HFF-Myc (cell line): Measurements from ENCODE around the gene PKD2.

ENCODE experiments used
- DNase-seq: peaks from one replicate; pipeline ENCODE4 v3.0.0-alpha.2; 2011; ENCODE audit warnings: low read depth; ENCODE audit errors: extremely low read depth
- H3K4me3 ChIP-seq: replicated peaks from 2 replicates; pipeline ENCODE4 v1.5.1; 2011; ENCODE audit warnings: low read depth, mild to moderate bottlenecking, control low read depth, low read length
- TF ChIP-seq, protein P1 (sequence below): IDR thresholded peaks from 2 replicates; pipeline ENCODE4 v1.5.1; 2012; ENCODE audit warnings: mild to moderate bottlenecking, low read depth, low read length, control low read depth; ENCODE audit errors: missing control alignments

The PKD2 gene

DNA sequence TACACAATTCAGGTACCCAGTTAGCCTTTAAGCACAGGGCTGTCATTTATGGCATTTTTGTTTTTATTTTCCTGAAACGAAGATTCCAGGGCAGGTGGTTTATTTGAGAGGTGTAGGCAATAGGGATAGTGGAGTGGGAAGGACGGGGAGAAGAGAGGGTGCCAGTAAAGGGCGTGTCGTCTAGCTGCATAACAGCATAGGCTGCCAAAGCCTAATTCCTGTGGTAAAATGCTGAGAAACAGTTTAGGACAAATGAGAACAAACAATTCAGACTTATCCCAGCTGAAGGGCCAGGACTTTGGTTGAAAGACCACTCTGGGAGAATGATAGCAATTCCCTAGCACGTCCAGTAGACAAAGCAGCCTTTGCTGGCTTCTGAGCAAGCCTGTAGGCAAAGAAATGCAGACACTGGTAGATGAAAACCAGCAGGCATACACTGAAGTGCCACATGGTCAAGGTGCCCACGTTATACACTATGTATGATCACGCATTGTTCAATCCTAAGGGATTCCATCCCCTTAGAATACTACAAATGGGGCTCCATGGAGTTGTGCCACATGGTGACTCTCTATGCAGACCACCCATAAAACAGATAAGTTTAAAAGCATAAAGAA lies 70.6 kb downstream of the PKD2 start:
- no peak overlapping the region for H3K4me3 ChIP-seq
- DNase-seq: no peak
- TF ChIP-seq, protein P1, sequence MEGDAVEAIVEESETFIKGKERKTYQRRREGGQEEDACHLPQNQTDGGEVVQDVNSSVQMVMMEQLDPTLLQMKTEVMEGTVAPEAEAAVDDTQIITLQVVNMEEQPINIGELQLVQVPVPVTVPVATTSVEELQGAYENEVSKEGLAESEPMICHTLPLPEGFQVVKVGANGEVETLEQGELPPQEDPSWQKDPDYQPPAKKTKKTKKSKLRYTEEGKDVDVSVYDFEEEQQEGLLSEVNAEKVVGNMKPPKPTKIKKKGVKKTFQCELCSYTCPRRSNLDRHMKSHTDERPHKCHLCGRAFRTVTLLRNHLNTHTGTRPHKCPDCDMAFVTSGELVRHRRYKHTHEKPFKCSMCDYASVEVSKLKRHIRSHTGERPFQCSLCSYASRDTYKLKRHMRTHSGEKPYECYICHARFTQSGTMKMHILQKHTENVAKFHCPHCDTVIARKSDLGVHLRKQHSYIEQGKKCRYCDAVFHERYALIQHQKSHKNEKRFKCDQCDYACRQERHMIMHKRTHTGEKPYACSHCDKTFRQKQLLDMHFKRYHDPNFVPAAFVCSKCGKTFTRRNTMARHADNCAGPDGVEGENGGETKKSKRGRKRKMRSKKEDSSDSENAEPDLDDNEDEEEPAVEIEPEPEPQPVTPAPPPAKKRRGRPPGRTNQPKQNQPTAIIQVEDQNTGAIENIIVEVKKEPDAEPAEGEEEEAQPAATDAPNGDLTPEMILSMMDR: no peak

DNA sequence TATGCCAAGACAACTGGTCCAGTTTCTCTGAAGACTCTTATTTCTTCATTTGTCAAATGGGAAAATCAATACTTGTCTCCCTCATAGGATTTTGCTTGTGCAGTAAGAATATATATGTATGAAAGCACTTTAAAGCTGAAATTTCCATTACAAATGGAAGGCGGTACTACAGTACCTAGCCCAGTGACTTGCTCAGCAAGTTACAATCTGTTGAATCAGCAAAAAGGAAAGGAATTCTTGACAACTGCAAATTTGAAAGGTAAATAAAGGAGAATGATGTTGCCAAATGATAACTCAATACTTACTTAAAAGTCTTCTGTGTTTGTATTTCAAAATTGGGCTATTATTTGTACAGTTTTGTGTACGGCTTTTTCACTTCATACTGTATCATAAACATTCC lies 71.1 kb downstream of the PKD2 start:
- TF ChIP-seq, protein P1: no peak
- no peak overlapping the region for H3K4me3 ChIP-seq
- no peak for DNase-seq

DNA sequence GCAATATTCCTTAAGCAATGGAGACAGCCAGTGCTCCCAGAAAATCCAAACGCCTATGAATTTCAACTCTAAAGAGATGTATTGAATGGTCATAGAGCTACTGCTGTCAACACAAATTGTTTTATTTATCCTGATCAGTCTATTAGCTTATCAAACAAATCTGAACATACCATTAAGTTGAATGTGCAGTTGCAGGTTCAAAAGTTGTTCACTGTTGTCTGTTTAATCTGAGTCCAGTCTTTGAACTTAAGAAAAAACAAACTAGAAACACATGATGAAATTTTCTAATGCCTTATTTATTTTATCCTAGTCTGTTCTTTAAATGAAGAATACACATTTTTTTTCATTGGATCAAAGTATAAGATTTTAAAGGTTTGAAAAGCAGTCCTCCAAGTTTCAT lies 73.2 kb downstream of the PKD2 start:
- no peak for DNase-seq

DNA sequence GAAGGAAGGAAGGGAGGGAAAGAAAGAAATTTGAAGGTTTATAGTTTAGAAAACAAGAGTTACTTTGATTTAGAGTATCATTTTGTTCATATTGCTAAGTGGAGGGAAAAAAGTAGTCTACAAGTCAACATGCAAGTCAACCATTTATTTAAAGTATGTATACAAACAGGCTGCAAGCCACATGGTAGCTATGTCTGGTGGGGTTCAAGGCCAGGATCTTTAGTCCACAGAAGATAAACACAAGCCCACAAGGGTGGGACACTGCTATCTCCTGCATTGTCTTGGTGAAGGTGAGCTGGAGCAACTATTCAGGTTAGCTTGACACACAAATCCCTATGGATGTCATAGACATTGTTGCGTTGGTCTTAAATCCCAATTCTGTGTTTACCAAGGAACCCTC lies 79.6 kb downstream of the PKD2 start:
- TF ChIP-seq, protein P1: no peak
- no peak for DNase-seq

More for the DNA sequence above, 73.2 kb downstream of the PKD2 start:
- no peak overlapping the region for H3K4me3 ChIP-seq
- TF ChIP-seq, protein P1: no peak

DNA sequence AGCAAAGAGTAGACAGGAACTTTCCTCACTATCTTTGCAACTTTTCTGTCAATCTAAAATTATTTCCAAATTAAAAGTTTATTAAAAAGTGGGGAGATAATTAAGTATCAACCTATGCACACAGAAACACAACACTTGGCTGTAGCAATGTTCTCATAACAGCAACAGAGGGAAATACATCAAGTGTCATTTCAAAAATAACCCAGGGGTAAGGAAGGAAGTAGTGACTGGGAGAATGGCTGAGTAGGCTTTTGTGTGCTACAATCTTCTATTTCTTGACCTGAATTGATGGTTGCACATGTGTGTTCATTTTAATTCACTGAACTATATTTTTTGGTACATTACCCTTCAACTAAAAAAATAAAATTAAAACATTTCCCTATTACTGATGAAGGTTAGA lies 83.5 kb downstream of the PKD2 start:
- H3K4me3 ChIP-seq: no peak overlapping the region
- no peak for DNase-seq
- TF ChIP-seq, protein P1: no peak

More for the DNA sequence above, 79.6 kb downstream of the PKD2 start:
- no peak overlapping the region for H3K4me3 ChIP-seq

DNA sequence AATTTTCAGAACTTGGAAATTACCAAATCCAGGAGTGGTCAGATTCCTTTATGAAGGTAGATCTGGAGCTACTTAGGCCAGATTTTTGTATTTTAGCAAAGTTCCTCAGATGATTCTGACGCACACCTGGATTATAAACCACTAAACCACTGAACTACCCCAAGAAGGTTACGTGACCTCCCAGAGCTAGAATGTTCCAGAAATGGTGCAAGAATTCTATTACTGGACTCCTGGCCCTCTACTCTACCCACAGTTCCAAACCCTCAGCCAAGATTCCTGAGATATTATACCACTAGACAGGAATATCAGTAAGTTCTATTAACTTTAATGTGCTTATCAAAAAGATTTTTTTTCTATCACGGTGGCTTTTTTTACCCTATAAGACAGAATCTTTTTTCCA lies 83.9 kb downstream of the PKD2 start:
- no peak overlapping the region for H3K4me3 ChIP-seq
- no peak for DNase-seq
- TF ChIP-seq, protein P1: no peak

DNA sequence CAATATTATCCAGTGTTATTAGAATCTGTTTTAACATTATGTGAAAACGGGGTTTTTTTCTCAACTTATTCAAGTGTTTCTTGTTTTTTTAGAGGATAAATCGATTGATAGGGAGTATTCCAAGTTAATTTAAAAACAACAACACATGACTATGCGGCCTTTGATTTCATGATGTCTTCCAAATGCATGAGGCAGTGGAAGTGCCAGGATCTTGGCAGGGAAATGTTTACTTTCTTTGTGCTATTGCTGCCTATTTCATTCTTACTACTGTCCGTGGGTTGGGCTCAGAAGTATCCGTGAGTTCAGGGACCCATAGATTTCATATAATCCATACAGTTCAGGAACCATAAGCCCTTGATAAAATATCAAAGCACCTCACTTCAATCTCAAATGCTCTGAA lies 86.4 kb downstream of the PKD2 start:
- DNase-seq: no peak
- no peak overlapping the region for H3K4me3 ChIP-seq

More for the DNA sequence above, 86.4 kb downstream of the PKD2 start:
- TF ChIP-seq, protein P1: no peak
